ENCODE data around the gene MAP7D2.

The MAP7D2 gene

GRCh38 chrX:19975845-19976244 is 140.9 kb downstream of the MAP7D2 start:
- no peak for DNase-seq (ENCODE audit: low read depth, low spot score)

GRCh38 chrX:19972984-19973383 is 143.7 kb downstream of the MAP7D2 start:
- DNase-seq (ENCODE audit: low read depth, low spot score) = no peak

- no peak for DNase-seq (ENCODE audit: low read depth, low spot score)
Measured at GRCh38 chrX:19968276-19968675, 148.4 kb downstream of the MAP7D2 start.

GRCh38 chrX:19966056-19966455 is 150.7 kb downstream of the MAP7D2 start:
- DNase-seq (ENCODE audit: low read depth, low spot score) = no peak

GRCh38 chrX:19964017-19964710 is 152.5 kb downstream of the MAP7D2 start:
- no peak for DNase-seq (ENCODE audit: low read depth, low spot score)

- no peak for DNase-seq (ENCODE audit: low read depth, low spot score)
Measured at GRCh38 chrX:19960913-19961312, 155.8 kb downstream of the MAP7D2 start.

- DNase-seq (ENCODE audit: low read depth, low spot score) = peak; percentile 8
Measured at GRCh38 chrX:19958552-19959486, 157.9 kb downstream of the MAP7D2 start.

GRCh38 chrX:19956923-19957322 is 159.8 kb downstream of the MAP7D2 start:
- peak; percentile 77 for DNase-seq (ENCODE audit: low read depth, low spot score)
